ENCODE data around the gene VKORC1. TPM values are rescaled to one million over a fixed set of nuclear protein-coding genes. Genes with fewer than 3 reads are reported as not detected.

Gene VKORC1
- total RNA-seq, 2 experiments from 2014 or later = 66.3 to 68.9 TPM

DNA sequence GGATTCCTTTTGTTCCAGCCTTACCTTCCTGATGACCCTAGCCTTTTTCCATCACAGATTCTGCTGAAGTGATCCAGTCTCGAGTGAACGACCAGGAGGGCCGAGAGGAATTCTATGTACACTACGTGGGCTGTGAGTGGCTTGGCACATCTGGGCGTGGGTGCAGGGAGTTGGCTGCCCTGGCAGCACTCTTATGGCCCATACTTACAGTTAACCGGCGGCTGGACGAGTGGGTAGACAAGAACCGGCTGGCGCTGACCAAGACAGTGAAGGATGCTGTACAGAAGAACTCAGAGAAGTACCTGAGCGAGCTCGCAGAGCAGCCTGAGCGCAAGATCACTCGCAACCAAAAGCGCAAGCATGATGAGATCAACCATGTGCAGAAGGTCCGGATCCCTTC is 25.5 kb upstream of the VKORC1 start:
- Mint-ChIP-seq H3K27ac (no peak overlapping the region), H3K36me3 (peaks cover 18% of the 10 kb centered on the region), H3K27me3 (no peaks in the 10 kb centered on the region), H3K4me1 (peaks cover 18% of the 10 kb centered on the region), H3K4me3 (no peak overlapping the region), H3K9me3 (ENCODE audit: low read depth) (no peaks in the 10 kb centered on the region)
- CTCF ChIA-PET = interaction anchor here (4.6 kb wide), 1 partner anchor 23 kb away, joined by 25 read pairs; no protein-coding TSS in a partner anchor
- ATAC-seq (no peak), DNase-seq (no peak)

DNA sequence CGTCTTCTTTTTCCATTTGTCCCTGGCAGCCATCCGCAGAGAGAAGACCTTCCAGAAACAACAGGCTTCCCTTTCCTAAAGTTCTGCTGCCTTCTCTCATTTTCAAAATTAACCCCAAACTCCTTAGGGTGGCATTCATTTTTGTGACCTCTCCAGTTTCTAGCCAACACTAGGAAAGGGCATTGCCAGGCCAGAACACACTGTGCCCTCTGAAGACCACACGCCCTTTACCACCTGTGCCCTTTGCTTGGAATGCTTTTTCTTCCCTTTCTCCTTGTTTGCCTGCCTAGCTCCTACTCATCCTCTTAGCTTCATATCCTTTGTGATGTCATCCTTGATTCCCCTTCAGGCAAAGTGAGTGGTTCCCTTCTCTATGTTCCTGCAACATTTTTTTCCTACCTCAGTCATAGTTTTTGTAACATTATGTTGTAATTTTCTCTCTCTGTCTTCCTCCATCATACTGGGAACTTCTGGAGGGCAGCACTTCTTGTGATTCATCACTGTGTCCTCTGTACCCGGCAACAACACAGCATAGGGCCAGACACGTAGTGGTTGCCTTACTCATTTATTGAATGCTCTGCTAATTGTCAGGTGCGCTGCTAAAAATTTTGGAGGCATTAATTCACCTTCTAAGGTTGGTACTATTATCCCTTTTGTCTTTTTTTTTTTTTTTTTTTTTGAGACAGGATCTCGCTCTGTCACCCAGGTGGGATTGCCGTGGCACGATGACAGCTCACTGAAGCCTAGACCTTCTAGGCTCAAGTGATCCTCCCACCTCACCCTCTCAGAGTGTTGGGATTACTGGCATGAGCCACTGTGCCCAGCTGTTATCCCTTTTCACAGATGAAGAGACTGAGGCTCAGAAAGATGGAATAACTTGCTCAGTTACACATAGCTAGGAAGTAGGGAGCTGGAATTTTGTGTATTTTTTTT is 23.9 kb upstream of the VKORC1 start:
- Mint-ChIP-seq H3K36me3 (peaks cover 18% of the 10 kb centered on the region), H3K4me1 (peaks cover 25% of the 10 kb centered on the region), H3K9me3 (ENCODE audit: low read depth) (no peaks in the 10 kb centered on the region), H3K4me3 (peak overlapping the region; percentile 87), H3K27ac (peak overlapping the region; percentile 82), H3K27me3 (no peaks in the 10 kb centered on the region)
- DNase-seq (no peak), ATAC-seq (no peak)
- CTCF ChIA-PET = interaction anchor here (1.1 to 4.8 kb wide), 6 partner anchors 21 to 342 kb away, joined by 3 to 35 read pairs (median 6); partner anchors contain the start of genes HSD3B7, ZNF646 and ZNF668

DNA sequence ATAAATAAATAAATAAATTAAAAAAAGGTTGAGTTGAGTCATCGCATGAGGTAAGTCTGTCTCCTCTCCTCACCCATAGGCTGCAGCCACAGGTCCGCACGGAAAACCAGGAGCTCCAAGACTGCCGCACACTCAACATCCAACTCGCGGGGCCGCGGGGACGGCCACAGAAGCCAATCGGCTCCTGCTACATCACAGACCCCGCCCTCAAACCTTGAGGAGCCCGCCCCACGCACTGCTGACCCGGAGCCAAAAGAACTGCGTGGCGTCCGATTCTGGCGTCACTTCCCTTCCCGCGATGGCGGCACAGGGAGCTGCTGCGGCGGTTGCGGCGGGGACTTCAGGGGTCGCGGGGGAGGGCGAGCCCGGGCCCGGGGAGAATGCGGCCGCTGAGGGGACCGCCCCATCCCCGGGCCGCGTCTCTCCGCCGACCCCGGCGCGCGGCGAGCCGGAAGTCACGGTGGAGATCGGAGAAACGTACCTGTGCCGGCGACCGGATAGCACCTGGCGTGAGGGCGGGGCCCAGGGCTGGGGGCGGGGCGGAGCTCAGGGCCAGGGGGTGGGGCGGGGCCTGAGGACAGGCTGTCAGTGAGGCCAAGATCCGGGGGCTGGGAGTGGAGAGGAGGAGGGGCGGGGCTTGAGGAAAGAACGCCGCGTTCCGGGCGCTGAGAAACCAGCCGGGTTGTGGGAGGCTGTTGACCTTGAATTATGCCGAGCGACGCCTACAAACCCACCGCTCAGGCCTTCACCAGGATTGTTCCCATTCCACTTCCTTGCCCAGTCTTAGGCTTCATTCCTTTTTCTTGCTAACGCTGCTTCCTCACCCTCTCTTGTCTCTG is 23.0 kb upstream of the VKORC1 start, which contains the start of gene KAT8:
Gene KAT8 (plus strand): TSS at position 281 of the 839 bp plus-strand sequence. CDS start 18 bp downstream, at position 299.
- Mint-ChIP-seq H3K4me3 (peak within 1 kb of the TSS; percentile 87), H3K36me3 (peaks cover 19% of the 10 kb centered on the region), H3K9me3 (ENCODE audit: low read depth) (no peaks in the 10 kb centered on the region), H3K4me1 (peaks cover 25% of the 10 kb centered on the region), H3K27me3 (no peaks in the 10 kb centered on the region), H3K27ac (peak within 1 kb of the TSS; percentile 83)
- CTCF ChIA-PET = interaction anchor here (0.6 to 4.8 kb wide), 14 partner anchors 8 to 343 kb away, joined by 3 to 35 read pairs (median 4); partner anchors contain the start of genes BCKDK, HSD3B7, ZNF646 and ZNF668
- DNase-seq (peak; percentile 99), ATAC-seq (peak; percentile 96)

DNA sequence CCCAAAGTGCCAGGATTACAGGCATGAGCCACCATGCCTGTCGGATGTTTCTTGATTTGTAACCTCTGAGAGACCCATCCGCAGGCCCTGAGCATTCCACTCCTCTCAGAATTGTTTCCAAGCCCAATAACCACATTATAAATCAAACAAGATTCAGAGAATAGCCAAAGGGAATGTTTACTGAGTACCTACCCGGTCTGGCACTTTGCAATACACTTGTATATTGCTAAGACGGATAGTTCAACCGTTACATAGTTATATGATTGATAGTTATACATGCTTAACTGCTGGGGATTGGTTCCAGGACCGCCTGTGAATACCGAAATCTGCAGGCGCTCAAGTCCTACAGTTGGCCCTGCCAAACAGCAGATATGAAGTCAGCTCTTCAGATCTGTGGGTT is 19.9 kb upstream of the VKORC1 start:
- Mint-ChIP-seq H3K4me3 (no peak overlapping the region), H3K36me3 (peaks cover 18% of the 10 kb centered on the region), H3K27ac (no peak overlapping the region), H3K27me3 (no peaks in the 10 kb centered on the region), H3K4me1 (peaks cover 29% of the 10 kb centered on the region), H3K9me3 (ENCODE audit: low read depth) (no peaks in the 10 kb centered on the region)
- ATAC-seq = no peak
- no peak for DNase-seq
- CTCF ChIA-PET = interaction anchor here (4.8 kb wide), 1 partner anchor 28 kb away, joined by 35 read pairs; no protein-coding TSS in a partner anchor

DNA sequence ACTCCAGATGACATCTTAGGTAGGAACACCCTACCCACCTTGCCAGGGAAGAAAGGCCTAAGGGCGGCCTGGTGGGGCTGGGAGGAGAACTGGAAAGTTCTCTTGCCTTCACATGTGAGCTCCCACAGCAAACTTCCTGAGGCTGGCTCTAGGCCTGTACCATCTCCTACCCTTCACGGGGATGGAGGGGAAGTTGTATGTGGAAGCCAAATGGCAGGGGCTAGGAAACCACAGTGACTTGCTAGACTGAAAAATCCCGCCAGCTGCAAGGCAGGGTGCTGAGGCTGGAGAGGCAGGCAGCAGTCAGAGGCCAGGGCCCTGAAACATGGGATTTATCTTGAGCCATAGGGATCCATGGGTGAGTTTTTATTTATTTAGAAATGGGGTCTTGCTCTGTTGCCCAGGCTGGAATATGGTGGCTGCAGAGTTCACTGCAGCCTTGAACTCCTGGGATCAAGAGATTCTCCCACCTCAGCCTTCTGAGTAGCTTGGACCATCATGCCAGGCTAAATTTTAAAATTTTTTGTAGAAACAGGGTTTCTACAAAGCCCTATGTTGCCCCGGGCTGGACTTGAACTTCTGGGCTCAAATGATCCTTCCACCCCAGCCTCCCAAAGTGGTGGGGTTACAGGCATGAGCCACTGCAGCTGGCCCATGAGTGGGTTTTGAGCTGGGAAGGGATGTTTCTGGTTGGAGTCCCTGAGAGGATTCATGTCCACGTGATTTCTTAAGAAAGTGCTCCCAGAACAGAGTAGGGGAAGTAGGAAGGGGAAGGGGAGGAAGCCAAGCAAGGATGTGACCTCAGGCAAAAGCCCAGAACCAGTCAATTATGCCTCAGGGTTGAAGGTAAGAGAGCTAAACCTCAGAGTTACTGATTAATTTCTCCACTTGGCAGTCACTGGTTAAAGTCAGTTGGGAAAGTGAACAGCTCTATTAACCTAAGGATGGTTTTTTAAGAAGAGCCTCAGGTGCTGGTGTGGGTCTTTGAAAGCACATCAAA is 18.8 kb upstream of the VKORC1 start:
- CTCF ChIA-PET = interaction anchor here (1.4 kb wide), 1 partner anchor 12 kb away, joined by 4 read pairs; no protein-coding TSS in a partner anchor
- no peak for DNase-seq
- peaks cover 29% of the 10 kb centered on the region for H3K4me1 Mint-ChIP-seq
- ATAC-seq = no peak
- H3K9me3 Mint-ChIP-seq (ENCODE audit: low read depth) = no peaks in the 10 kb centered on the region
- H3K27ac Mint-ChIP-seq = peak overlapping the region; percentile 52
- H3K4me3 Mint-ChIP-seq = no peak overlapping the region
- H3K36me3 Mint-ChIP-seq = peaks cover 17% of the 10 kb centered on the region
- H3K27me3 Mint-ChIP-seq = no peaks in the 10 kb centered on the region

DNA sequence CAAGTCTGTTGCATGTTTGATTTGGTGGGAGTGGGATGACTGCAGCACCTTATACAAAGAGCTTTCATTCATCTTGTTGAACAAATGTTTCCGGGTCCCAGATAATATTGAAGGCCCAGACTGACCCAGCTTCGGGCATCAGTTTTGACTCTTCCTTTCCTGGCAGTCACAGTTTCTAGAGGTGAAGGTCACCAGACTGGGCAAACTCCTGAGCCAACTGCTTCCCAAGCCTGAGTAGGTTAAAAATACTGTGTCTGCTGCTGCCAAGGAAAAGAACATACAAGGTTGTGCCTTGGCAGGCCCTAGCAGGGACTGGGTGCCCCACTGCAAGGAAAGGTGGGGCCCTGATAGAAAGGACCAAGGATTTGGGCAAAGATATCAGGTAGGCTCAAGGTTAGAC is 18.1 kb upstream of the VKORC1 start:
- Mint-ChIP-seq H3K9me3 (ENCODE audit: low read depth) (no peaks in the 10 kb centered on the region), H3K4me3 (no peak overlapping the region), H3K27ac (peak overlapping the region; percentile 27), H3K4me1 (peaks cover 27% of the 10 kb centered on the region), H3K27me3 (no peaks in the 10 kb centered on the region), H3K36me3 (peaks cover 17% of the 10 kb centered on the region)
- ATAC-seq (no peak), DNase-seq (no peak)
- CTCF ChIA-PET = interaction anchor here (1.4 kb wide), 1 partner anchor 12 kb away, joined by 4 read pairs; no protein-coding TSS in a partner anchor

DNA sequence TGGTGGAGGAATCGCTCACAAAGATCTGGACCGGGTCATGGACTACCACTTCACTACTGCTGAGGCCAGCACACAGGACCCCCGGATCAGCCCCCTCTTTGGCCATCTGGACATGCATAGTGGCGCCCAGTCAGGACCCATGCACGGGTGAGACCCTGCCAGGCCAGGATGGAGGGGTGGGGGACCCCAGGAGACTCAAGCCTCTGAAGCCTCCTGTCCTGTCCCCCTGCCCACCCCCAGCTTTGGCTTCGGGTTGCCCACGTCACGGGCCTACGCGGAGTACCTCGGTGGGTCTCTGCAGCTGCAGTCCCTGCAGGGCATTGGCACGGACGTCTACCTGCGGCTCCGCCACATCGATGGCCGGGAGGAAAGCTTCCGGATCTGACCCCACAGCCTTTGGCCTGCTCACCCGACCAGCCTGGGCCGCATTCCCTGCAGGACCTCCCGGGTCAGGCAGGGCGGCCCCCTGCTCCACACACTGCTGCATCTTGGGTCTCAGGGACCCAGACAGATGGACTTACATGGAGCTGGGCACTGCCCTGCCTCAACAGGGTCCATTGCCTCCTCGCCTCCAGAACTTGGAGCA is 17.4 kb upstream of the VKORC1 start:
- CTCF ChIA-PET = interaction anchor here (1.2 to 1.4 kb wide), 2 partner anchors 11 to 31 kb away, joined by 3 to 4 read pairs; no protein-coding TSS in a partner anchor
- Mint-ChIP-seq H3K4me1 (peaks cover 29% of the 10 kb centered on the region), H3K9me3 (ENCODE audit: low read depth) (no peaks in the 10 kb centered on the region), H3K27ac (peak overlapping the region; percentile 13), H3K27me3 (no peaks in the 10 kb centered on the region), H3K4me3 (no peak overlapping the region), H3K36me3 (peaks cover 17% of the 10 kb centered on the region)
- DNase-seq = no peak
- ATAC-seq = no peak

DNA sequence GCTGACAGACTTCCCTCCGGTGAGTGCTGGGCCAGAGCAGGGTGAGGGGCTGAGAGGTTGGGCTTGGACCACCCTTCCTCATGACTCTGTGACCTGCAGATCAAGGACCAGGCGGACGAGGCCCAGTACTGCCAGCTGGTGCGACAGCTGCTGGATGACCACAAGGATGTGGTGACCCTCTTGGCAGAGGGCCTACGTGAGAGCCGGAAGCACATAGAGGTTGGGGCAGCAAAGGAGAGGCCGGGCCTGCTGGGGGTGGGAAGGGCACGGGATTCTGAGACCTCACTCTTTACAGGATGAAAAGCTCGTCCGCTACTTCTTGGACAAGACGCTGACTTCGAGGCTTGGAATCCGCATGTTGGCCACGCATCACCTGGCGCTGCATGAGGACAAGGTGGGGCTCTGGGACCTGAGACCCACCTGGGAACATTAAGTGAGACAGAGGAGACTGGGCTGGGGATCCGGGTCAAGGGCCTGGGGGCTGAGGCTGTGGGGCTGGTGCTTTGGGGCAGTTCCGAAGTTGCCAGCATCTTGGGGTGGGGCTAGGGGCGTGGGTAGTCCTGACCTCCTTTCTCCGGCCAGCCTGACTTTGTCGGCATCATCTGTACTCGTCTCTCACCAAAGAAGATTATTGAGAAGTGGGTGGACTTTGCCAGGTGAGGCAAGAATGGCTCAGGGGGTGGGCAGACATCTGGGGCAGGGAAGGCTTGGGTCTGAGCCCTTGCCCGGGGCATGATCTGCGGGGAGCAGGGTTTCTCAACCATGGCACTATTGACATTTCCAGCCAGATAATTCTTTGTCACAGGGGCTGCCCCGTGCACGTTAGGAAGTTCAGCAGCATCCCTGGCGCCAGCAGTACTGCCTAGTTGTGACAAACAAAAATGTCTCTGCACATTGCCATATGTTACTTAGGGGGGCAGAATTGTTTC is 15.8 kb upstream of the VKORC1 start:
- DNase-seq (no peak), ATAC-seq (no peak)
- Mint-ChIP-seq H3K4me1 (peaks cover 29% of the 10 kb centered on the region), H3K4me3 (no peak overlapping the region), H3K9me3 (ENCODE audit: low read depth) (no peaks in the 10 kb centered on the region), H3K36me3 (peaks cover 17% of the 10 kb centered on the region), H3K27me3 (no peaks in the 10 kb centered on the region), H3K27ac (no peak overlapping the region)
- CTCF ChIA-PET = no interaction called here

DNA sequence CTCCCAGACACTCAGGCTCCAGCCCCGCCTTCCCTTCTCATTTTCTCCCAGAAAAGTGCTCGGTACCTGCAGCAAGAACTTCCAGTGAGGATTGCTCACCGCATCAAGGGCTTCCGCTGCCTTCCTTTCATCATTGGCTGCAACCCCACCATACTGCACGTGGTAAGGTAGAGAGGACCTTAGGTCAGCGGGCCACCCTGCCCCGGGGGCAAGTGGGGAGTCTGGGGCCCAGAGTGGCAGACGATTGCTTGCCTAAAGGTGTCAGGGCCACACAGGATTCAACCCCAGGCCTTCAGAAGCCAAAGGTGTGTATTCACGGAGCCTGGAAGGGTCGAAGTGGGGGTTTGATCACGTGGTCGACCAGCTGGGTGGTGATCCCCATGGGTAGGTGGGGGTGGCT is 15.0 kb upstream of the VKORC1 start:
- H3K27me3 Mint-ChIP-seq = no peaks in the 10 kb centered on the region
- H3K27ac Mint-ChIP-seq = peak overlapping the region; percentile 38
- CTCF ChIA-PET = no interaction called here
- ATAC-seq (no peak), DNase-seq (no peak)
- H3K4me1 Mint-ChIP-seq = peaks cover 29% of the 10 kb centered on the region
- H3K4me3 Mint-ChIP-seq = peak overlapping the region; percentile 66
- peaks cover 17% of the 10 kb centered on the region for H3K36me3 Mint-ChIP-seq
- H3K9me3 Mint-ChIP-seq (ENCODE audit: low read depth) = no peaks in the 10 kb centered on the region

DNA sequence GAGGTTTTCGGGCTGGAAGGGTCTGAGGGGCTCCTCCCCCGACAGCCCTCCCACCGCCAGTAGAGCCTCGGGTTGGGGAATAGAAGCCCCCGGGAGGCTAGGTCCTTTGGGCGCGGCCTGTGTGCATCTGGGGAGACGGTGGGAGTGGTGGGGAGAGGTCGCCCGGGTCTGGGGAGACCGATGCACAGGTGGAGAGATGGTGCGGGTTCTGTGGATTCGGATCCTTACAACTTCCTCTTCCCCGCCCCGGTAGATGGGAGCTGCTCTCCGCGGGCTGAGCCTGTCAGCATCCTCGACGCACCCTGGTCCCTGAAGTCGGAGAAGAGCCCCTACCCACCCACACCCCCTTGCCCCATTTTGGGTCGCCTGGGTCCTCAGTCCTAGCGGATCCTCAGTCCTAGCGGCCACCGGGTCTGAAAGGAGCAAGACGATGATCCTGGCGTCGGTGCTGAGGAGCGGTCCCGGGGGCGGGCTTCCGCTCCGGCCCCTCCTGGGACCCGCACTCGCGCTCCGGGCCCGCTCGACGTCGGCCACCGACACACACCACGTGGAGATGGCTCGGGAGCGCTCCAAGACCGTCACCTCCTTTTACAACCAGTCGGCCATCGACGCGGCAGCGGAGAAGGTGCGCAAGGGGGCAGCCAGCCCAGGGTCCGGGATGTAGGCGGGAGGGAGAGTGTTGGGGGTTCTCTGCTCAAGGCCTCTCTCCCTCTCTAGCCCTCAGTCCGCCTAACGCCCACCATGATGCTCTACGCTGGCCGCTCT is 14.4 kb upstream of the VKORC1 start:
- Mint-ChIP-seq H3K4me1 (peaks cover 26% of the 10 kb centered on the region), H3K27me3 (no peaks in the 10 kb centered on the region), H3K4me3 (peak overlapping the region; percentile 71), H3K36me3 (peaks cover 17% of the 10 kb centered on the region), H3K9me3 (ENCODE audit: low read depth) (no peaks in the 10 kb centered on the region), H3K27ac (peak overlapping the region; percentile 64)
- CTCF ChIA-PET = interaction anchor here (1.0 kb wide), 1 partner anchor 155 kb away, joined by 3 read pairs; no protein-coding TSS in a partner anchor
- no peak for DNase-seq
- no peak for ATAC-seq

Measured in activated CD8-positive, alpha-beta memory T cell treated with anti-CD3 and anti-CD28 coated beads, Interleukin-2, amount 10 ng/mL, durations not matched to agents 7 days and 5 days (primary cell).